ENCODE measurements around the gene MORN1.

The MORN1 gene

DNA sequence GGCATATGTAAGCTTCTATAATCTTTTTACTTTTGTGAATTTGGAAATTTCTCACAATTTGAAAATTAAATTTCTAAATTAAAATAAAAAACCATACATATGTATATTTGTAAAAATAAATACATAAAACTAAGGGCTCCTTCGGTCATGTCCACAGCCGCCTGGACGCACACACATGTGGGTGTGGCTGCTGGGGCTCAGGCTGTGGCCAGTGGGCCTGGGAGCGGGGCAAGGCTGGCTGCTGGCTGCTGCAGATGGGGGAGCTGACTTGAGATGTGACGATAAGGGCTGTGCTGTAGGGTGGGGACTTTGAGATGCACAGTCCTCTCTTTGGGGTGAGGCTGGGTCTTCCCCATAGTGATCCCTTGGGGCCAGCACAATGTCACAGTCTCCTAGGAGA, 5.1 kb upstream of the MORN1 start:
- H3K4me2 ChIP-seq (ENCODE audit: low read length) = no peak overlapping the region
- no peak overlapping the region for H3K27ac ChIP-seq (ENCODE audit: low read depth, low read length)
- no peaks in the 10 kb centered on the region for H3K27me3 ChIP-seq (ENCODE audit: control insufficient read depth, low read length)
- no peak overlapping the region for H3K4me3 ChIP-seq (ENCODE audit: low read length)
- no peak for TF ChIP-seq EZH2phosphoT487 (IDR thresholded peaks at IDR 0.05; ENCODE audit: borderline replicate concordance, low read length)
- TF ChIP-seq, protein P1, sequence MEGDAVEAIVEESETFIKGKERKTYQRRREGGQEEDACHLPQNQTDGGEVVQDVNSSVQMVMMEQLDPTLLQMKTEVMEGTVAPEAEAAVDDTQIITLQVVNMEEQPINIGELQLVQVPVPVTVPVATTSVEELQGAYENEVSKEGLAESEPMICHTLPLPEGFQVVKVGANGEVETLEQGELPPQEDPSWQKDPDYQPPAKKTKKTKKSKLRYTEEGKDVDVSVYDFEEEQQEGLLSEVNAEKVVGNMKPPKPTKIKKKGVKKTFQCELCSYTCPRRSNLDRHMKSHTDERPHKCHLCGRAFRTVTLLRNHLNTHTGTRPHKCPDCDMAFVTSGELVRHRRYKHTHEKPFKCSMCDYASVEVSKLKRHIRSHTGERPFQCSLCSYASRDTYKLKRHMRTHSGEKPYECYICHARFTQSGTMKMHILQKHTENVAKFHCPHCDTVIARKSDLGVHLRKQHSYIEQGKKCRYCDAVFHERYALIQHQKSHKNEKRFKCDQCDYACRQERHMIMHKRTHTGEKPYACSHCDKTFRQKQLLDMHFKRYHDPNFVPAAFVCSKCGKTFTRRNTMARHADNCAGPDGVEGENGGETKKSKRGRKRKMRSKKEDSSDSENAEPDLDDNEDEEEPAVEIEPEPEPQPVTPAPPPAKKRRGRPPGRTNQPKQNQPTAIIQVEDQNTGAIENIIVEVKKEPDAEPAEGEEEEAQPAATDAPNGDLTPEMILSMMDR (IDR thresholded peaks at IDR 0.05; ENCODE audit: low read depth, low read length, poor library complexity, severe bottlenecking) = no peak
- H3K9me2 ChIP-seq (replicated peaks; ENCODE audit: control insufficient read depth, low read length) = no peaks in the 10 kb centered on the region
- H3F3A ChIP-seq (ENCODE audit: control insufficient read depth, insufficient read depth) = peaks cover 10% of the 10 kb centered on the region
- peaks cover 19% of the 10 kb centered on the region; the same call in 1 of the 2 replicates for H4K20me1 ChIP-seq (ENCODE audit: control insufficient read depth, insufficient read depth, low read depth, low read length)
- H3K4me1 ChIP-seq (ENCODE audit: control insufficient read depth, low read length) = peaks cover 20% of the 10 kb centered on the region
- peaks cover 69% of the 10 kb centered on the region for H3K79me2 ChIP-seq (ENCODE audit: control insufficient read depth, low read length)
- H3K36me3 ChIP-seq (ENCODE audit: control insufficient read depth, low read length) = peaks cover 88% of the 10 kb centered on the region
- H3K9me3 ChIP-seq (ENCODE audit: control insufficient read depth, insufficient read depth, low read length) = no peaks in the 10 kb centered on the region

DNA sequence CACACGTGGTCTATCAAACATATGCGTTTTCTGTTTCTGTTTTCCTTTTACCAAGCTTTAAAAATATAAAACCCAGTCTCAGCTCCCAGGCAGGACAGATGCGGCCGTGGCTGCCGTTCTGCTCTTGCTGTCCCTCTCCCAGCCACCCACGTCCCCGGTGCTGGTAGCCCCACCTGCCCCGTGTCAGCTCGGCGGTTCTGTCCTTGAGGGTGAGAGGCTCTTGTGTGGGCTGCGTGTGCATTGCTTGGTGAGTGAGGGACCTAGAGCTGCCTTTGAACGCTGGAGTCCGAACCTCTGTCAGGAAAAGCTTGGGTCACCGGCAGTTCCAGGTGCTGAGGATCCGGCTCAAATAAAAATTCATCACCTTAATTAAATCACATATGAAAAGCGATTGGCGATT, 4.7 kb upstream of the MORN1 start:
- no peaks in the 10 kb centered on the region for H3K27me3 ChIP-seq (ENCODE audit: control insufficient read depth, low read length)
- peaks cover 18% of the 10 kb centered on the region; the same call in 1 of the 2 replicates for H4K20me1 ChIP-seq (ENCODE audit: control insufficient read depth, insufficient read depth, low read depth, low read length)
- no peaks in the 10 kb centered on the region for H3K9me3 ChIP-seq (ENCODE audit: control insufficient read depth, insufficient read depth, low read length)
- peaks cover 10% of the 10 kb centered on the region for H3F3A ChIP-seq (ENCODE audit: control insufficient read depth, insufficient read depth)
- H3K4me1 ChIP-seq (ENCODE audit: control insufficient read depth, low read length) = peaks cover 20% of the 10 kb centered on the region
- peaks cover 70% of the 10 kb centered on the region for H3K79me2 ChIP-seq (ENCODE audit: control insufficient read depth, low read length)
- no peaks in the 10 kb centered on the region for H3K9me2 ChIP-seq (replicated peaks; ENCODE audit: control insufficient read depth, low read length)
- TF ChIP-seq EZH2phosphoT487 (IDR thresholded peaks at IDR 0.05; ENCODE audit: borderline replicate concordance, low read length) = no peak
- TF ChIP-seq, protein P1 (IDR thresholded peaks at IDR 0.05; ENCODE audit: low read depth, low read length, poor library complexity, severe bottlenecking) = no peak
- no peak overlapping the region for H3K4me2 ChIP-seq (ENCODE audit: low read length)
- H3K4me3 ChIP-seq (ENCODE audit: low read length) = no peak overlapping the region
- no peak overlapping the region for H3K27ac ChIP-seq (ENCODE audit: low read depth, low read length)
- H3K36me3 ChIP-seq (ENCODE audit: control insufficient read depth, low read length) = peaks cover 87% of the 10 kb centered on the region

DNA sequence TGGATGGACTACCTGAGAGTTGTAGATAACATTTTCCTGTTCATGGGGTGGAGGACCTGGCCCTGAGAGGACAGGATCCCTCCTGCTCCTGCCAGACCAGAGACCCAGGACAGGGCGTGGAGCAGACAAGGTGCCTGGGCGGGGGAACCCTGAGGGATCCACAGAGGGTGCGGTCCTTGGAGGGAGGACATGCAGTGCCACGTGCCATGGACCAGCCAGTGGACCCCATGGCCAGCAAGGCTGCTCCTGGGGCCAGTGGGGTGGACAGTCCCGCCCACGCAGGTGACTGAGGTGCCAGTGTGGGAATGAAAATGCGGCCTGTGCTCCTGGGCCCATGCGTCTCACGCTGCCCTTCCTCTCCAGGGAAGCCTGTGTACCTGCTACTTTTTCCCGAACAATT, 3.9 kb upstream of the MORN1 start:
- H3K9me2 ChIP-seq (replicated peaks; ENCODE audit: control insufficient read depth, low read length) = no peaks in the 10 kb centered on the region
- H3K27me3 ChIP-seq (ENCODE audit: control insufficient read depth, low read length) = no peaks in the 10 kb centered on the region
- H3K9me3 ChIP-seq (ENCODE audit: control insufficient read depth, insufficient read depth, low read length) = no peaks in the 10 kb centered on the region
- H3K27ac ChIP-seq (ENCODE audit: low read depth, low read length) = no peak overlapping the region
- no peak overlapping the region for H3K4me2 ChIP-seq (ENCODE audit: low read length)
- peaks cover 6% of the 10 kb centered on the region; the same call in 1 of the 2 replicates for H3F3A ChIP-seq (ENCODE audit: control insufficient read depth, insufficient read depth)
- TF ChIP-seq, protein P1 (IDR thresholded peaks at IDR 0.05; ENCODE audit: low read depth, low read length, poor library complexity, severe bottlenecking) = no peak
- H3K4me3 ChIP-seq (ENCODE audit: low read length) = no peak overlapping the region
- H3K36me3 ChIP-seq (ENCODE audit: control insufficient read depth, low read length) = peaks cover 82% of the 10 kb centered on the region
- peaks cover 23% of the 10 kb centered on the region for H3K4me1 ChIP-seq (ENCODE audit: control insufficient read depth, low read length)
- H3K79me2 ChIP-seq (ENCODE audit: control insufficient read depth, low read length) = peaks cover 73% of the 10 kb centered on the region
- H4K20me1 ChIP-seq (ENCODE audit: control insufficient read depth, insufficient read depth, low read depth, low read length) = peaks cover 18% of the 10 kb centered on the region; the same call in 1 of the 2 replicates
